H9 (cell line): Measurements from ENCODE around the gene PBX1. TPM values are rescaled to one million over a fixed set of nuclear protein-coding genes. Genes with fewer than 3 reads are reported as not detected.
A peak's percentile ranks its signal among the peaks of the same experiment; 100 is the strongest.

Experiments used
- DNase-seq: peaks from one replicate; pipeline ENCODE4 v3.0.0-alpha.2; 2017
- H2AFZ ChIP-seq: one replicate; pipeline ENCODE4 v1.6.1; 2013; ENCODE audit warnings: mild to moderate bottlenecking, low read length, control low read depth, moderate library complexity
- H2AK5ac ChIP-seq: 2 replicates; pipeline ENCODE4 v1.6.1; 2013; ENCODE audit warnings: low read length, control low read depth, mixed read lengths; ENCODE audit not compliant: insufficient read length
- H2BK120ac ChIP-seq: one replicate; pipeline ENCODE4 v1.6.1; 2013; ENCODE audit warnings: low read depth, mild to moderate bottlenecking, low read length, control low read depth, inconsistent platforms; ENCODE audit not compliant: poor library complexity, severe bottlenecking
- H2BK12ac ChIP-seq: 2 replicates; pipeline ENCODE4 v1.6.1; 2013; ENCODE audit warnings: low read length, control low read depth, mixed read lengths, low read depth; ENCODE audit not compliant: insufficient read length
- H2BK15ac ChIP-seq: 2 replicates; pipeline ENCODE4 v1.6.1; 2013; ENCODE audit warnings: low read depth, low read length, control low read depth
- H2BK20ac ChIP-seq: one replicate; pipeline ENCODE4 v1.6.1; 2013; ENCODE audit warnings: low read depth, mild to moderate bottlenecking, low read length, control low read depth, inconsistent platforms; ENCODE audit not compliant: poor library complexity, severe bottlenecking
- H2BK5ac ChIP-seq: 2 replicates; pipeline ENCODE4 v1.6.1; 2013; ENCODE audit warnings: low read length, control low read depth, mixed read lengths; ENCODE audit not compliant: insufficient read length
- H3K14ac ChIP-seq: 2 replicates; pipeline ENCODE4 v1.6.1; 2013; ENCODE audit warnings: low read length, control low read depth; ENCODE audit not compliant: insufficient read depth
- H3K18ac ChIP-seq: 2 replicates; pipeline ENCODE4 v1.6.1; 2013; ENCODE audit warnings: low read depth, mild to moderate bottlenecking, mixed read lengths, low read length, control low read depth; ENCODE audit not compliant: insufficient read length
- H3K23ac ChIP-seq: 2 replicates; pipeline ENCODE4 v1.6.1; 2013; ENCODE audit warnings: low read length, control low read depth, mixed read lengths, low read depth; ENCODE audit not compliant: insufficient read length
- H3K23me2 ChIP-seq: 2 replicates; pipeline ENCODE4 v1.6.1; 2013; ENCODE audit warnings: low read depth, mild to moderate bottlenecking, mixed read lengths, low read length, control low read depth; ENCODE audit not compliant: insufficient read length, poor library complexity, severe bottlenecking
- H3K27ac ChIP-seq: 2 replicates; pipeline ENCODE4 v1.5.1; 2013; ENCODE audit warnings: low read length, control low read depth, mixed read lengths, low read depth; ENCODE audit not compliant: insufficient read length
- H3K27me3 ChIP-seq: 2 replicates; pipeline ENCODE4 v1.6.1; 2013; ENCODE audit warnings: low read length, control low read depth, inconsistent platforms; ENCODE audit not compliant: insufficient read depth
- H3K4ac ChIP-seq: 2 replicates; pipeline ENCODE4 v1.6.1; 2013; ENCODE audit warnings: low read depth, mild to moderate bottlenecking, control low read depth, inconsistent platforms, low read length, moderate library complexity
- H3K4me1 ChIP-seq: 2 replicates; pipeline ENCODE4 v1.6.1; 2013; ENCODE audit warnings: low read length, control low read depth, inconsistent platforms; ENCODE audit not compliant: insufficient read depth
- H3K4me2 ChIP-seq: 2 replicates; pipeline ENCODE4 v1.6.1; 2013; ENCODE audit warnings: low read length, control low read depth, mixed read lengths; ENCODE audit not compliant: insufficient read length, insufficient read depth
- H3K56ac ChIP-seq: 2 replicates; pipeline ENCODE4 v1.6.1; 2013; ENCODE audit warnings: low read depth, mild to moderate bottlenecking, mixed read lengths, low read length, control low read depth; ENCODE audit not compliant: insufficient read length
- H3K79me1 ChIP-seq: 2 replicates; pipeline ENCODE4 v1.6.1; 2013; ENCODE audit warnings: low read depth, mild to moderate bottlenecking, moderate library complexity, low read length, control low read depth, inconsistent platforms; ENCODE audit not compliant: insufficient read depth, poor library complexity, severe bottlenecking
- H3K79me2 ChIP-seq: 2 replicates; pipeline ENCODE4 v1.6.1; 2013; ENCODE audit warnings: low read length, control low read depth, inconsistent platforms; ENCODE audit not compliant: insufficient read depth
- H3K9ac ChIP-seq: 2 replicates; pipeline ENCODE4 v1.6.1; 2013; ENCODE audit warnings: low read length, control low read depth, mixed read lengths; ENCODE audit not compliant: insufficient read length; ENCODE audit errors: extremely low read depth
- H3K9me3 ChIP-seq: one replicate; pipeline ENCODE4 v1.6.1; 2013; ENCODE audit warnings: low read depth, low read length, inconsistent platforms; ENCODE audit not compliant: control insufficient read depth
- H3T11ph ChIP-seq: one replicate; pipeline ENCODE4 v1.6.1; 2013; ENCODE audit warnings: mild to moderate bottlenecking, low read length, control low read depth, inconsistent platforms
- H4K20me1 ChIP-seq: one replicate; pipeline ENCODE4 v1.6.1; 2013; ENCODE audit not compliant: control insufficient read depth, insufficient read length, insufficient read depth
- H4K5ac ChIP-seq: 2 replicates; pipeline ENCODE4 v1.6.1; 2013; ENCODE audit warnings: low read depth, mild to moderate bottlenecking, mixed read lengths, low read length, control low read depth; ENCODE audit not compliant: insufficient read length
- H4K8ac ChIP-seq: replicated peaks from 2 replicates; pipeline ENCODE4 v1.6.1; 2013; ENCODE audit warnings: low read length, control low read depth, mixed read lengths, low read depth; ENCODE audit not compliant: insufficient read length
- H4K91ac ChIP-seq: 2 replicates; pipeline ENCODE4 v1.6.1; 2013; ENCODE audit warnings: low read depth, mild to moderate bottlenecking, moderate library complexity, mixed read lengths, low read length, control low read depth; ENCODE audit not compliant: insufficient read length
- H3K27ac Mint-ChIP-seq, 3 experiments: 2 replicates in 2 of 3; 3 replicates in 1 of 3; pipeline ENCODE4 v1.8.0; 2020 to 2021; ENCODE audit warnings: mixed read lengths in 3 of 3, mild to moderate bottlenecking in 1 of 3, moderate library complexity in 1 of 3
- H3K27me3 Mint-ChIP-seq: 2 replicates; pipeline ENCODE4 v1.8.0; 2021; ENCODE audit warnings: low read depth, mild to moderate bottlenecking, moderate library complexity, mixed read lengths
- H3K36me3 Mint-ChIP-seq, 3 experiments: 2 replicates in 2 of 3; 3 replicates in 1 of 3; pipeline ENCODE4 v1.8.0; 2020 to 2021; ENCODE audit warnings: low read depth in 3 of 3, mixed read lengths in 3 of 3; ENCODE audit not compliant: insufficient read depth in 1 of 3
- H3K4me1 Mint-ChIP-seq, 2 experiments: 2 replicates each; pipeline ENCODE4 v1.8.0; 2020; ENCODE audit warnings: mixed read lengths in 2 of 2
- H3K4me3 Mint-ChIP-seq, 2 experiments: 2 replicates in 1 of 2; 3 replicates in 1 of 2; pipeline ENCODE4 v1.8.0; 2020 to 2021; ENCODE audit warnings: mild to moderate bottlenecking in 2 of 2, mixed read lengths in 2 of 2, moderate library complexity in 1 of 2
- H3K9me3 Mint-ChIP-seq, 2 experiments: 2 replicates in 1 of 2; 3 replicates in 1 of 2; pipeline ENCODE4 v1.8.0; 2020; ENCODE audit warnings: mild to moderate bottlenecking in 2 of 2, mixed read lengths in 2 of 2, moderate library complexity in 1 of 2
- CTCF ChIP-seq: fragments of 200-600 bp; sonication (generic); conservative IDR thresholded peaks from 3 replicates; pipeline ENCODE4 v1.8.0; 2021; ENCODE audit warnings: antibody characterized with exemption, mild to moderate bottlenecking
- WGBS: extraction: QIAGEN DNeasy Blood & Tissue Kit; methylation state at CpG from one replicate; pipeline ENCODE4 v1.1.7; 2013; ENCODE audit warnings: missing lambda C conversion rate, low lambda C conversion rate, mixed read lengths; ENCODE audit not compliant: insufficient read length; ENCODE audit errors: extremely low coverage; 5-methylcytosine and 5-hydroxymethylcytosine counted together
- total RNA-seq: library from RNA; stranded (reverse); gene quantifications from 2 replicates; pipeline ENCODE4 v1.2.1, GENCODE V29; 2021

The PBX1 gene
- total RNA-seq, 1 experiment from 2014 or later = 142 TPM

GRCh38 chr1:164806531-164806930 is 247.5 kb downstream of the PBX1 start:
- no peak overlapping the region for H4K91ac ChIP-seq
- H2AK5ac ChIP-seq = no peak overlapping the region
- DNase-seq = no peak
- H4K8ac ChIP-seq = no peak overlapping the region
- H3K27me3 ChIP-seq = no peaks in the 10 kb centered on the region
- no peak overlapping the region for H3K18ac ChIP-seq
- H3K14ac ChIP-seq = no peak overlapping the region
- H3K56ac ChIP-seq = no peak overlapping the region
- no peak overlapping the region for H3K9ac ChIP-seq
- H2BK12ac ChIP-seq = no peak overlapping the region
- no peaks in the 10 kb centered on the region for H3K4me1 ChIP-seq
- H2BK5ac ChIP-seq = no peak overlapping the region
- no peak overlapping the region for H3K4me2 ChIP-seq
- no peaks in the 10 kb centered on the region for H3K27me3 Mint-ChIP-seq
- peaks cover 0 to 11% of the 10 kb centered on the region in 2 experiments; a peak in 3 of 4 replicates for H3K4me1 Mint-ChIP-seq
- no peak overlapping the region for H2AFZ ChIP-seq
- peaks cover 4% of the 10 kb centered on the region for H3K79me1 ChIP-seq
- H3K4me3 Mint-ChIP-seq = no peak overlapping the region
- no peak overlapping the region for H2BK20ac ChIP-seq
- H3K27ac ChIP-seq = no peak overlapping the region
- H2BK15ac ChIP-seq = no peak overlapping the region
- no peak overlapping the region for H2BK120ac ChIP-seq
- no peaks in the 10 kb centered on the region for H3K23me2 ChIP-seq
- H4K20me1 ChIP-seq = no peaks in the 10 kb centered on the region
- WGBS = no CpG with 5 or more reads among the region's 6 CpGs
- peak overlapping the region in 1 of 3 experiments; percentile 69; a peak in 1 of 7 replicates for H3K27ac Mint-ChIP-seq
- no peak overlapping the region for H3K4ac ChIP-seq
- H3K9me3 Mint-ChIP-seq = no peaks in the 10 kb centered on the region
- peaks cover 27 to 61% (median 48%) of the 10 kb centered on the region in 3 experiments; a peak in 6 of 7 replicates for H3K36me3 Mint-ChIP-seq
- H3K9me3 ChIP-seq = no peaks in the 10 kb centered on the region
- TF ChIP-seq CTCF = no peak
- no peaks in the 10 kb centered on the region for H3K79me2 ChIP-seq
- H3T11ph ChIP-seq = no peak overlapping the region
- H3K23ac ChIP-seq = no peak overlapping the region
- H4K5ac ChIP-seq = no peak overlapping the region
